Midbrain (tissue), 1 donor: ENCODE results near the gene CFAP92.
"Not testable (repeated sequence)": the region's sequence is repeated elsewhere in the genome, so short reads cannot be mapped to it uniquely, and the experiment has no call there.

Experiments used
- DNase-seq: peaks from one replicate; lab custom pipeline; 2025; lab: John Stamatoyannopoulos, UW

CFAP92 gene

GRCh38 chr3:128895843-128896697 lies 97.8 kb downstream of the CFAP92 start:
- no peak for DNase-seq

GRCh38 chr3:128889139-128889894 lies 104.6 kb downstream of the CFAP92 start:
- DNase-seq, result no peak

- no peak for DNase-seq
These were observed 108.9 kb downstream of the CFAP92 start for GRCh38 chr3:128884992-128885391.

- DNase-seq, result no peak
These were observed 111.2 kb downstream of the CFAP92 start for GRCh38 chr3:128882719-128883118.

- DNase-seq, result no peak
These were observed 112.3 kb downstream of the CFAP92 start for GRCh38 chr3:128881576-128881975.

GRCh38 chr3:128880455-128880854 lies 113.4 kb downstream of the CFAP92 start:
- DNase-seq, result not testable (repeated sequence)

- DNase-seq, result no peak
These were observed 113.9 kb downstream of the CFAP92 start for GRCh38 chr3:128879991-128880390.

- DNase-seq, result peak; percentile 99
These were observed 114.5 kb downstream of the CFAP92 start, which contains the start of gene ACAD9 for GRCh38 chr3:128879125-128879969. ACAD9 (plus strand) TSS chr3:128879620; CDS start chr3:128879692, 72 bp downstream.

- DNase-seq, result peak; percentile 15
These were observed 115.2 kb downstream of the CFAP92 start for GRCh38 chr3:128878556-128879124.

GRCh38 chr3:128878011-128878457 lies 115.8 kb downstream of the CFAP92 start:
- no peak for DNase-seq

GRCh38 chr3:128875556-128876120 lies 118.2 kb downstream of the CFAP92 start:
- no peak for DNase-seq

- no peak for DNase-seq
These were observed 119.2 kb downstream of the CFAP92 start for GRCh38 chr3:128874481-128875180.

GRCh38 chr3:128873244-128874022 lies 120.4 kb downstream of the CFAP92 start:
- DNase-seq, result no peak

GRCh38 chr3:128872744-128873143 lies 121.1 kb downstream of the CFAP92 start:
- DNase-seq, result no peak

GRCh38 chr3:128872282-128872681 lies 121.6 kb downstream of the CFAP92 start:
- DNase-seq, result no peak

GRCh38 chr3:128870347-128870746 lies 123.5 kb downstream of the CFAP92 start:
- no peak for DNase-seq

- DNase-seq, result no peak
These were observed 126.4 kb downstream of the CFAP92 start for GRCh38 chr3:128867200-128868125.
